Activated naive CD8-positive, alpha-beta T cell (primary cell): ENCODE results near the gene GOLGA6A.

Source experiments
- H3K27ac Mint-ChIP-seq: one replicate; pipeline ENCODE4 v1.8.0; 2021; ENCODE audit warnings: mixed read lengths
- H3K27me3 Mint-ChIP-seq: one replicate; pipeline ENCODE4 v1.8.0; 2021; ENCODE audit warnings: mixed read lengths
- H3K36me3 Mint-ChIP-seq: one replicate; pipeline ENCODE4 v1.8.0; 2021; ENCODE audit warnings: mixed read lengths
- H3K4me1 Mint-ChIP-seq: one replicate; pipeline ENCODE4 v1.8.0; 2021; ENCODE audit warnings: low read depth, mixed read lengths
- H3K4me3 Mint-ChIP-seq: one replicate; pipeline ENCODE4 v1.8.0; 2021; ENCODE audit warnings: mild to moderate bottlenecking, mixed read lengths
- H3K9me3 Mint-ChIP-seq: one replicate; pipeline ENCODE4 v1.8.0; 2021; ENCODE audit warnings: low read depth, mixed read lengths

GOLGA6A gene

GRCh38 chr15:74037171-74038117, 44.9 kb downstream of the GOLGA6A start:
- no peak overlapping the region for H3K27ac Mint-ChIP-seq
- no peaks in the 10 kb centered on the region for H3K36me3 Mint-ChIP-seq
- no peaks in the 10 kb centered on the region for H3K9me3 Mint-ChIP-seq
- H3K4me1 Mint-ChIP-seq = no peaks in the 10 kb centered on the region
- H3K27me3 Mint-ChIP-seq = no peaks in the 10 kb centered on the region
- no peak overlapping the region for H3K4me3 Mint-ChIP-seq

- no peaks in the 10 kb centered on the region for H3K27me3 Mint-ChIP-seq
- no peak overlapping the region for H3K27ac Mint-ChIP-seq
- H3K9me3 Mint-ChIP-seq = no peaks in the 10 kb centered on the region
- H3K36me3 Mint-ChIP-seq = no peaks in the 10 kb centered on the region
- H3K4me1 Mint-ChIP-seq = no peaks in the 10 kb centered on the region
- no peak overlapping the region for H3K4me3 Mint-ChIP-seq
Observed at GRCh38 chr15:74036271-74037170, 45.8 kb downstream of the GOLGA6A start.

- H3K4me3 Mint-ChIP-seq = no peak overlapping the region
- no peaks in the 10 kb centered on the region for H3K4me1 Mint-ChIP-seq
- H3K36me3 Mint-ChIP-seq = no peaks in the 10 kb centered on the region
Observed at GRCh38 chr15:74035121-74036017, 47.0 kb downstream of the GOLGA6A start.

GRCh38 chr15:74034206-74034755, 48.1 kb downstream of the GOLGA6A start:
- Mint-ChIP-seq H3K36me3 (no peaks in the 10 kb centered on the region), H3K4me1 (no peaks in the 10 kb centered on the region), H3K27me3 (no peaks in the 10 kb centered on the region), H3K27ac (no peak overlapping the region), H3K9me3 (no peaks in the 10 kb centered on the region), H3K4me3 (no peak overlapping the region)

More at GRCh38 chr15:74035121-74036017, 47.0 kb downstream of the GOLGA6A start:
- no peak overlapping the region for H3K27ac Mint-ChIP-seq
- H3K9me3 Mint-ChIP-seq = no peaks in the 10 kb centered on the region
- no peaks in the 10 kb centered on the region for H3K27me3 Mint-ChIP-seq

- Mint-ChIP-seq H3K27ac (no peak overlapping the region), H3K27me3 (no peaks in the 10 kb centered on the region), H3K36me3 (no peaks in the 10 kb centered on the region), H3K4me1 (no peaks in the 10 kb centered on the region), H3K9me3 (no peaks in the 10 kb centered on the region), H3K4me3 (no peak overlapping the region)
Observed at GRCh38 chr15:74032606-74033561, 49.5 kb downstream of the GOLGA6A start.

GRCh38 chr15:74032046-74032445, 50.3 kb downstream of the GOLGA6A start:
- Mint-ChIP-seq H3K27me3 (no peaks in the 10 kb centered on the region), H3K36me3 (no peaks in the 10 kb centered on the region), H3K27ac (no peak overlapping the region), H3K4me1 (no peaks in the 10 kb centered on the region), H3K4me3 (no peak overlapping the region), H3K9me3 (no peaks in the 10 kb centered on the region)

- H3K27ac Mint-ChIP-seq = no peak overlapping the region
- no peak overlapping the region for H3K4me3 Mint-ChIP-seq
- no peaks in the 10 kb centered on the region for H3K4me1 Mint-ChIP-seq
- H3K27me3 Mint-ChIP-seq = no peaks in the 10 kb centered on the region
- H3K9me3 Mint-ChIP-seq = no peaks in the 10 kb centered on the region
- peaks cover 2% of the 10 kb centered on the region for H3K36me3 Mint-ChIP-seq
Observed at GRCh38 chr15:74028646-74029045, 53.7 kb downstream of the GOLGA6A start.

GRCh38 chr15:74027688-74028087, 54.7 kb downstream of the GOLGA6A start:
- Mint-ChIP-seq H3K27me3 (no peaks in the 10 kb centered on the region), H3K27ac (no peak overlapping the region), H3K4me1 (no peaks in the 10 kb centered on the region), H3K36me3 (peaks cover 4% of the 10 kb centered on the region), H3K4me3 (no peak overlapping the region), H3K9me3 (no peaks in the 10 kb centered on the region)

- Mint-ChIP-seq H3K4me1 (peaks cover 8% of the 10 kb centered on the region), H3K27ac (no peak overlapping the region), H3K36me3 (peaks cover 9% of the 10 kb centered on the region), H3K4me3 (no peak overlapping the region), H3K27me3 (no peaks in the 10 kb centered on the region), H3K9me3 (no peaks in the 10 kb centered on the region)
Observed at GRCh38 chr15:74025436-74025835, 56.9 kb downstream of the GOLGA6A start.

GRCh38 chr15:74024687-74025086, 57.7 kb downstream of the GOLGA6A start:
- peaks cover 9% of the 10 kb centered on the region for H3K4me1 Mint-ChIP-seq
- H3K4me3 Mint-ChIP-seq = no peak overlapping the region
- peaks cover 9% of the 10 kb centered on the region for H3K36me3 Mint-ChIP-seq
- H3K9me3 Mint-ChIP-seq = no peaks in the 10 kb centered on the region
- H3K27me3 Mint-ChIP-seq = no peaks in the 10 kb centered on the region
- no peak overlapping the region for H3K27ac Mint-ChIP-seq

- peaks cover 9% of the 10 kb centered on the region for H3K4me1 Mint-ChIP-seq
- peaks cover 9% of the 10 kb centered on the region for H3K36me3 Mint-ChIP-seq
- H3K4me3 Mint-ChIP-seq = no peak overlapping the region
- no peak overlapping the region for H3K27ac Mint-ChIP-seq
- H3K9me3 Mint-ChIP-seq = no peaks in the 10 kb centered on the region
- no peaks in the 10 kb centered on the region for H3K27me3 Mint-ChIP-seq
Observed at GRCh38 chr15:74022706-74023470, 59.5 kb downstream of the GOLGA6A start.
